Hepatocyte (in vitro differentiated cells): Measurements from ENCODE around the gene PDZK1IP1. TPM values are rescaled to one million over a fixed set of nuclear protein-coding genes. Genes with fewer than 3 reads are reported as not detected.

Experiments
- DNase-seq: peaks from one replicate; pipeline ENCODE4 v3.0.0-alpha.2; 2016; ENCODE audit warnings: low spot score
- H2AFZ ChIP-seq: fragments of 200-600 bp; sonication (generic); 2 replicates; pipeline ENCODE4 v1.6.0; 2016; ENCODE audit warnings: antibody characterized with exemption, mild to moderate bottlenecking
- H3K27ac ChIP-seq: fragments of 200-600 bp; sonication (generic); 2 replicates; pipeline ENCODE4 v1.5.1; 2016; ENCODE audit warnings: mild to moderate bottlenecking
- H3K27me3 ChIP-seq: fragments of 200-600 bp; sonication (generic); 2 replicates; pipeline ENCODE4 v1.6.1; 2016
- H3K36me3 ChIP-seq: fragments of 200-600 bp; sonication (generic); replicated peaks from 2 replicates; pipeline ENCODE4 v1.5.1; 2016; ENCODE audit warnings: low read depth; ENCODE audit not compliant: insufficient read depth
- H3K4me1 ChIP-seq: fragments of 200-600 bp; sonication (generic); 2 replicates; pipeline ENCODE4 v1.5.1; 2016; ENCODE audit warnings: mild to moderate bottlenecking, moderate library complexity; ENCODE audit not compliant: insufficient read depth
- H3K4me2 ChIP-seq: fragments of 200-600 bp; sonication (generic); 2 replicates; pipeline ENCODE4 v1.6.0; 2016
- H3K4me3 ChIP-seq: fragments of 200-600 bp; sonication (generic); 2 replicates; pipeline ENCODE4 v1.5.1; 2016; ENCODE audit warnings: mild to moderate bottlenecking
- H3K79me2 ChIP-seq: fragments of 200-600 bp; sonication (generic); 2 replicates; pipeline ENCODE4 v1.6.0; 2017; ENCODE audit warnings: mild to moderate bottlenecking
- H3K9me2 ChIP-seq: fragments of 200-600 bp; sonication (generic); replicated peaks from 2 replicates; pipeline ENCODE4 v1.6.0; 2017; ENCODE audit warnings: mild to moderate bottlenecking; ENCODE audit not compliant: insufficient read depth
- H3K9me3 ChIP-seq: fragments of 200-600 bp; sonication (generic); 2 replicates; pipeline ENCODE4 v1.5.1; 2016; ENCODE audit warnings: low read depth, mild to moderate bottlenecking
- H4K20me1 ChIP-seq: fragments of 200-600 bp; sonication (generic); 2 replicates; pipeline ENCODE4 v1.6.0; 2016; ENCODE audit warnings: mild to moderate bottlenecking; ENCODE audit not compliant: insufficient read depth, poor library complexity, severe bottlenecking
- EZH2 ChIP-seq: fragments of 200-600 bp; sonication (generic); IDR thresholded peaks from 2 replicates; pipeline ENCODE4 v1.6.1; 2016; ENCODE audit warnings: antibody characterized with exemption, mild to moderate bottlenecking, borderline replicate concordance
- EZH2phosphoT487 ChIP-seq: fragments of 200-600 bp; sonication (generic); IDR thresholded peaks from one replicate; pipeline ENCODE4 v1.6.1; 2018; ENCODE audit warnings: antibody characterized with exemption, mild to moderate bottlenecking, low read depth, moderate library complexity; ENCODE audit not compliant: unreplicated experiment, severe bottlenecking
- WGBS: methylation state at CpG from one replicate; pipeline ENCODE4 v1.1.6; 2016; ENCODE audit warnings: low lambda C conversion rate; ENCODE audit errors: missing lambda C conversion rate; 5-methylcytosine and 5-hydroxymethylcytosine counted together
- polyA plus RNA-seq: library from polyadenylated mRNA; unstranded; fragments of >200 nt; fragmentation: Nextera tagmentation; extraction: Ambion mirVana; gene quantifications from 2 replicates; pipeline ENCODE4 v1.2.1, GENCODE V29; 2016
- total RNA-seq: library from RNA; depleted of rRNA; stranded (reverse); fragments of >200 nt; gene quantifications from 2 replicates; pipeline ENCODE4 v1.2.3, GENCODE V29; 2014
- TF ChIP-seq, protein P1 (sequence below): fragments of 200-600 bp; sonication (generic); IDR thresholded peaks from 2 replicates; pipeline ENCODE4 v1.5.1; 2016; ENCODE audit warnings: antibody characterized with exemption, mild to moderate bottlenecking; ENCODE audit not compliant: poor library complexity

The PDZK1IP1 gene
- total and polyA plus RNA-seq, 2 experiments from 2014 or later = 0.37 to 0.71 TPM

DNA sequence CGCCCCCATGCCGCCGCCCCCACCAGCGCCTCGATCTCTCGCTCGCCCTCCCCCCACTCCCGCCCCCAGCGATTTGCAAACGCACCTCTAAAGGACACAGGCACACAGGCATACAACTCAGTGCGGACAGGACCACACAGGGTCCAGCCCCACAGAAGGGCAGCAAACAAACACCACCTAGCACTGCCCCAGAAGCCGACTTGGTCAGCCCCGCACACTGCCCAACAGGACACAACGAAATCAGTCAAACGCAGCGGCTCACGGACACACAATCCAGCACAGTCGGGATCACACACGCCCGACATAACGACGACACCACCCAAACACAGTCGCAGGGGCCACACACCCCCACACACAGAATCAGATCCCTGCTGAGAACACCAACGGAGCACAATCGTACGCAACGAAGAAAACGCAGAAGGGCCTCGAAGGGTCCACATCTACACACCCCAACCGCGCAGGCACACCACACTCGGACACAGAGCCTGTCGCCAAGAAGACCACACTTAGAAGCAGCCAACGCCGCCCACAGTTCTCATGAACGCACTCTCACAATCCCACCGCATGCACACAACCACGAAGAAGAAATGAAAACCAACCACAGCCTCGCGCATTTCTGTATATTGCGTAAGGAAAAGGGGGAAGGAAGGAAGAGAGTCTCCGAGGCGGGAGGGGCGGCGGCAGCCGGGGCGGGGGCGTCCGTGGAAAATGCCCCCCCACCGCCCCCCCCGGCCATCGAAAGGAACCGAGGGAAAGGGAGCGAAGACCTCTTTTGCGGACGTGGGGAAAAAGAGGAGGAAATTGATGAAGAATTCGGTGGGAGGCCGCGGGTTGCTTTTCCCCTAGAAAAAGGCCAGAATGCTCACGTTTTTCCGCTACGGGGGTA is 41.7 kb upstream of the PDZK1IP1 start:
- no peaks in the 10 kb centered on the region for H3K79me2 ChIP-seq
- H3K9me3 ChIP-seq = no peaks in the 10 kb centered on the region
- peaks cover 97% of the 10 kb centered on the region for H3K27me3 ChIP-seq
- no peaks in the 10 kb centered on the region for H4K20me1 ChIP-seq
- peak overlapping the region; percentile 50 for H2AFZ ChIP-seq
- 3% methylated on average over 36 of the region's 62 CpGs for WGBS
- no peak overlapping the region for H3K27ac ChIP-seq
- H3K4me2 ChIP-seq = peak overlapping the region; percentile 81
- peak overlapping the region; percentile 48 for H3K4me3 ChIP-seq
- H3K4me1 ChIP-seq = peaks cover 7% of the 10 kb centered on the region
- DNase-seq = peak; percentile 34
- TF ChIP-seq, protein P1, sequence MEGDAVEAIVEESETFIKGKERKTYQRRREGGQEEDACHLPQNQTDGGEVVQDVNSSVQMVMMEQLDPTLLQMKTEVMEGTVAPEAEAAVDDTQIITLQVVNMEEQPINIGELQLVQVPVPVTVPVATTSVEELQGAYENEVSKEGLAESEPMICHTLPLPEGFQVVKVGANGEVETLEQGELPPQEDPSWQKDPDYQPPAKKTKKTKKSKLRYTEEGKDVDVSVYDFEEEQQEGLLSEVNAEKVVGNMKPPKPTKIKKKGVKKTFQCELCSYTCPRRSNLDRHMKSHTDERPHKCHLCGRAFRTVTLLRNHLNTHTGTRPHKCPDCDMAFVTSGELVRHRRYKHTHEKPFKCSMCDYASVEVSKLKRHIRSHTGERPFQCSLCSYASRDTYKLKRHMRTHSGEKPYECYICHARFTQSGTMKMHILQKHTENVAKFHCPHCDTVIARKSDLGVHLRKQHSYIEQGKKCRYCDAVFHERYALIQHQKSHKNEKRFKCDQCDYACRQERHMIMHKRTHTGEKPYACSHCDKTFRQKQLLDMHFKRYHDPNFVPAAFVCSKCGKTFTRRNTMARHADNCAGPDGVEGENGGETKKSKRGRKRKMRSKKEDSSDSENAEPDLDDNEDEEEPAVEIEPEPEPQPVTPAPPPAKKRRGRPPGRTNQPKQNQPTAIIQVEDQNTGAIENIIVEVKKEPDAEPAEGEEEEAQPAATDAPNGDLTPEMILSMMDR = no peak
- TF ChIP-seq EZH2phosphoT487 (peak; percentile 83), EZH2 (peak; percentile 24)
- H3K36me3 ChIP-seq = no peaks in the 10 kb centered on the region
- no peaks in the 10 kb centered on the region for H3K9me2 ChIP-seq

DNA sequence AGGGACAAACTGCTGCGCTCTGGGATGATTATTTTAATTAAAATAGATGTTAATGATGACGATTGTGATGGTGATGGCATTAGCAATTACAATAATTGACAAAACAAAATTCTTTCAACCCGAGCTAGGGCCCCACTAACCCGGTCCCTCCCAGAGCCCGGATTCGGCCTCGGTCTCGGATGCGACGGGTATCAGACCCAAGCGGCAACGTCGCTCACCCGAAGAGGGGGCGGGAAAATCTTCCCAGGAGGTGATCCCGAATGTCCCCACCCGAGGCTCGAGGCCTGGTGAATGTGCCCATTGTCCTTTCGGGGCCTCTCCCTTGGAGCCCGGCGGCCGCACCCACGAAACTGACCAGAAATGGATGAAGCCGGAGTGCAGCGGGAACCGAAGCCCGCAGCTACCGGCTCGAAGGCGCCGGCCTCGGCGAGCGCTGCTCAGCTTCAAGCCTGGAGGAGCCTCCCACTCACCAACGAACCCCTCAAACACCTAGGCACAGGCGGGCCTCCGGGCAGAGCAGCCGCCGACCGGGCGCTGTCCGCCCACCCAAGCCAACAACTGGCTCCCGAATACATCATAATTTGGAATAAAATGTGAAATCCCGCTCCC is 41.0 kb upstream of the PDZK1IP1 start:
- H3K4me1 ChIP-seq = peaks cover 11% of the 10 kb centered on the region
- H3K9me3 ChIP-seq = no peaks in the 10 kb centered on the region
- peak overlapping the region; percentile 81 for H3K4me2 ChIP-seq
- H3K27me3 ChIP-seq = peaks cover 99% of the 10 kb centered on the region
- peak overlapping the region; percentile 40 for H2AFZ ChIP-seq
- H3K27ac ChIP-seq = no peak overlapping the region
- H3K36me3 ChIP-seq = no peaks in the 10 kb centered on the region
- TF ChIP-seq EZH2phosphoT487 (peak; percentile 54), EZH2 (peak; percentile 71)
- TF ChIP-seq, protein P1 = no peak
- H3K9me2 ChIP-seq = no peaks in the 10 kb centered on the region
- H4K20me1 ChIP-seq = no peaks in the 10 kb centered on the region
- no peak overlapping the region for H3K4me3 ChIP-seq
- 2% methylated on average over 41 of the region's 44 CpGs for WGBS
- DNase-seq = no peak
- H3K79me2 ChIP-seq = no peaks in the 10 kb centered on the region

DNA sequence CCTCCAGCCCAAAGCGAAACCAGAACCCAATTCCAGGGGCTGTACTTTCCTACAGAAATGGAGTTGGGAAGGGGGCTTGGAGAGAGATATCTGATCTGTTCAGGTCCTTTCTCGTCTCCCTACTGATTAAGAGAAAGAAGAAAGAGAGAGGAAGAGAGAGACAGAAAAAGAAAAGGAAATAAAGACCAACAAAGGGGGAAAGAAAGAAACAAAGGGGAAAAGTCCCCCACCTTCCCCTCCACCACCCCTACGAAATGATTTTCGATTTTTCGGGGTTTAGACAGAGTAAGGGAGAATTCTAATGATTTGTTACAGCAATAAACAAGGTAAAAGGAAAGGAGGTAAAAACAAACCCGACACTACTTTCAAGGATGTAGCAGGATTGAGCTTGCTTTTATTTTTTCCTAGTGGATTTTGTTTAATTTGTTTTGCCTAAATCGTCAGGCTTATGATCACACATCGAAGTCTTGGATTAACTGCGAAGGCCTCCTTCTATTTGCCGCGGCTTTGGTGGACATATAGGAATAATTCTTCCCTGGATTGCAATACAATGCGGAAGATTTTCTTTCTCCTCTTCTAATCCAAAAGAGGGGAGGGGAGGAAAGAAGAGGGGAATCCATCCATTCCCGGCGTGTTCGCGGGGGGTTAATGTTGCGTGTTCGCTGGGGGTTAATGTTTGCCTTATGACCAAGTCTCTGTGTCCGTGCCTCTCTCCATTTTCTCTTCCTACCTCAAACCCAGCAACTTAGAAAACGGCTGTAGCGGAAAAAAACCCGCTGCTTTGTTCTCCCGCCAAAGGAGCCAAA is 40.3 kb upstream of the PDZK1IP1 start:
- H3K9me3 ChIP-seq = no peaks in the 10 kb centered on the region
- no peak overlapping the region for H3K27ac ChIP-seq
- no peaks in the 10 kb centered on the region for H4K20me1 ChIP-seq
- H3K4me2 ChIP-seq = peak overlapping the region; percentile 29
- H3K79me2 ChIP-seq = no peaks in the 10 kb centered on the region
- peaks cover 14% of the 10 kb centered on the region for H3K4me1 ChIP-seq
- H3K36me3 ChIP-seq = no peaks in the 10 kb centered on the region
- no peak overlapping the region for H3K4me3 ChIP-seq
- H2AFZ ChIP-seq = peak overlapping the region; percentile 1
- no peak for DNase-seq
- 6% methylated on average over 23 of the region's 23 CpGs for WGBS
- H3K9me2 ChIP-seq = no peaks in the 10 kb centered on the region
- TF ChIP-seq EZH2phosphoT487 (peak; percentile 90), EZH2 (peak; percentile 98)
- TF ChIP-seq, protein P1 = no peak
- H3K27me3 ChIP-seq = peaks cover 97% of the 10 kb centered on the region
